ENCODE measurements around the gene MT1HL1. TPM values are rescaled to one million over a fixed set of nuclear protein-coding genes. Genes with fewer than 3 reads are reported as not detected.

MT1HL1 gene
- total and polyA plus RNA-seq, 2 experiments from 2014 or later = not detected

GRCh38 chr1:236998546-236998945 is 5.7 kb downstream of the MT1HL1 start:
- no peak for TF ChIP-seq CTCF (IDR thresholded peaks at IDR 0.05; ENCODE audit: low read depth, low read length)
- H3K27me3 ChIP-seq = no peaks in the 10 kb centered on the region
- no peak overlapping the region for H3K4me3 ChIP-seq

GRCh38 chr1:236997882-236998281 is 6.4 kb downstream of the MT1HL1 start:
- Histone ChIP-seq H3K4me1 (ENCODE audit: low read depth) (peaks cover 17% of the 10 kb centered on the region), H3K27me3 (no peaks in the 10 kb centered on the region), H3K9me3 (ENCODE audit: low read depth) (no peaks in the 10 kb centered on the region), H3K4me3 (no peak overlapping the region), H3K27ac (peak overlapping the region; percentile 94), H3K36me3 (no peaks in the 10 kb centered on the region)
- peak in 1 of 2 donors; percentile 81 for DNase-seq (ENCODE audit: low read depth in 1 of 2, low spot score in 1 of 2)
- no peak for TF ChIP-seq CTCF (IDR thresholded peaks at IDR 0.05; ENCODE audit: low read depth, low read length)

More at GRCh38 chr1:236998546-236998945, 5.7 kb downstream of the MT1HL1 start:
- Histone ChIP-seq H3K27ac (peak overlapping the region; percentile 94), H3K9me3 (ENCODE audit: low read depth) (no peaks in the 10 kb centered on the region), H3K4me1 (ENCODE audit: low read depth) (peaks cover 17% of the 10 kb centered on the region), H3K36me3 (no peaks in the 10 kb centered on the region)
- peak in 1 of 2 donors; percentile 9 for DNase-seq (ENCODE audit: low read depth in 1 of 2, low spot score in 1 of 2)

GRCh38 chr1:236997361-236997760 is 6.9 kb downstream of the MT1HL1 start:
- Histone ChIP-seq H3K4me1 (ENCODE audit: low read depth) (peaks cover 17% of the 10 kb centered on the region), H3K27me3 (no peaks in the 10 kb centered on the region), H3K27ac (peak overlapping the region; percentile 94), H3K9me3 (ENCODE audit: low read depth) (no peaks in the 10 kb centered on the region), H3K36me3 (no peaks in the 10 kb centered on the region), H3K4me3 (no peak overlapping the region)
- peak in 1 of 2 donors; percentile 35 for DNase-seq (ENCODE audit: low read depth in 1 of 2, low spot score in 1 of 2)
- TF ChIP-seq CTCF (IDR thresholded peaks at IDR 0.05; ENCODE audit: low read depth, low read length) = no peak

GRCh38 chr1:236994450-236994849 is 9.8 kb downstream of the MT1HL1 start:
- Histone ChIP-seq H3K4me1 (ENCODE audit: low read depth) (peaks cover 17% of the 10 kb centered on the region), H3K9me3 (ENCODE audit: low read depth) (no peaks in the 10 kb centered on the region), H3K4me3 (no peak overlapping the region), H3K27me3 (no peaks in the 10 kb centered on the region), H3K36me3 (no peaks in the 10 kb centered on the region), H3K27ac (no peak overlapping the region)
- DNase-seq (ENCODE audit: low read depth in 1 of 2, low spot score in 1 of 2) = no peak
- TF ChIP-seq CTCF (IDR thresholded peaks at IDR 0.05; ENCODE audit: low read depth, low read length) = no peak

GRCh38 chr1:236992449-236992848 is 11.8 kb downstream of the MT1HL1 start:
- Histone ChIP-seq H3K27me3 (no peaks in the 10 kb centered on the region), H3K9me3 (ENCODE audit: low read depth) (no peaks in the 10 kb centered on the region), H3K27ac (no peak overlapping the region), H3K4me1 (ENCODE audit: low read depth) (peaks cover 6% of the 10 kb centered on the region), H3K36me3 (no peaks in the 10 kb centered on the region), H3K4me3 (no peak overlapping the region)
- no peak for DNase-seq (ENCODE audit: low read depth in 1 of 2, low spot score in 1 of 2)
- no peak for TF ChIP-seq CTCF (IDR thresholded peaks at IDR 0.05; ENCODE audit: low read depth, low read length)

GRCh38 chr1:236990052-236990445 is 14.2 kb downstream of the MT1HL1 start:
- Histone ChIP-seq H3K27ac (no peak overlapping the region), H3K9me3 (ENCODE audit: low read depth) (no peaks in the 10 kb centered on the region), H3K36me3 (no peaks in the 10 kb centered on the region), H3K4me3 (no peak overlapping the region), H3K27me3 (no peaks in the 10 kb centered on the region), H3K4me1 (ENCODE audit: low read depth) (no peaks in the 10 kb centered on the region)
- TF ChIP-seq CTCF (IDR thresholded peaks at IDR 0.05; ENCODE audit: low read depth, low read length) = no peak
- no peak for DNase-seq (ENCODE audit: low read depth in 1 of 2, low spot score in 1 of 2)
